Vagina (tissue), 2 donors: ENCODE data around the gene ZNF503.

ENCODE experiments used
- CTCF ChIP-seq, 3 experiments: fragments of 450-650 bp in 2 of 3; fragments of 200-600 bp in 1 of 3; sonication (generic) in 1 of 3; IDR thresholded peaks; one replicate each; pipeline ENCODE4 v1.5.1; 2017 to 2019; ENCODE audit warnings: antibody characterized with exemption in 3 of 3, mild to moderate bottlenecking in 2 of 3, moderate library complexity in 2 of 3
- POLR2AphosphoS5 ChIP-seq, 2 donors: sonication (generic); formaldehyde crosslinking; IDR thresholded peaks; one replicate each; pipeline ENCODE4 v1.9.0; 2017; ENCODE audit warnings: antibody characterized with exemption in 2 of 2, mild to moderate bottlenecking in 2 of 2, low read depth in 1 of 2; ENCODE audit not compliant: insufficient read depth in 1 of 2

DNA sequence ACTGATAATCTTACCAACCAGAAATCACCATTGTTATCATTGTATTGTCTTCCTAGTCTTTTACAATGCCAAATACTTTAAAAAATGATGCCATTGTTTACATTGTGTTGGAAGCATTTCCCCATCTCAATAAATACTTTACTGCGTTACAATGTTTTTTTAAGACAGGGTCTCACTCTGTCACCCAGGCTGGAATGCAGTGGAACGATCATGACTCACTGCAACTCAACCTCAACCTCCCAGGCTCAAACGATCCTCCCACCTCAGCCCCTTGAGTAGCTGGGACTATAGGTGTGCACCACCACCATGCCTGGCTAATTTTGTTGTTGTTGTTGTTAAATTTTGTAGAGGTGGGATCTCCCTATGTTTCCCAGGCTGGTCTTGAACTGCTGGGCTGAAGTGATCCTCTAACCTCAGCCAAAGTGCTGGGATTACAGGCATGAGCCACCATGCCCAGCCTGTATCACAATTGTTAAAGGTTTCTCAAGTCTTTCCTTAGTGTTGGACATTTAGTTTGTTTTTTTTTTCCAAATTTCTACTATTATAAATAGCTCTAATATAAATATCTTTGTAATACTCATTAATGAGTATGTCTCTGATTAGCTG lies 43.3 kb upstream of the ZNF503 start:
- TF ChIP-seq CTCF (IDR thresholded peaks at IDR 0.05) (no peak), POLR2AphosphoS5 (IDR thresholded peaks at IDR 0.05; ENCODE audit: insufficient read depth in 1 of 2, low read depth in 1 of 2) (no peak)
